Erythroblast (primary cell): ENCODE measurements around the gene HSPA9.

Source experiments
- GATA1 ChIP-seq: IDR thresholded peaks from 2 replicates; pipeline ENCODE4 v1.6.1; 2011; ENCODE audit warnings: low read depth, mild to moderate bottlenecking, control low read depth, low read length, moderate library complexity
- POLR2A ChIP-seq: IDR thresholded peaks from 2 replicates; pipeline ENCODE4 v1.6.1; 2011; ENCODE audit warnings: mild to moderate bottlenecking, low read length

GRCh38 chr5:138529812-138530211 is 45.4 kb downstream of the HSPA9 start:
- TF ChIP-seq POLR2A (no peak), GATA1 (no peak)
